Tibial nerve (tissue), 4 donors: ENCODE measurements around the gene EVA1C. TPM values are rescaled to one million over a fixed set of nuclear protein-coding genes. Genes with fewer than 3 reads are reported as not detected.

Source experiments
- DNase-seq, 2 donors: peaks; one replicate each; pipeline ENCODE4 v3.0.0-alpha.2; 2019; ENCODE audit warnings: low spot score in 2 of 2
- H3K27ac ChIP-seq, 4 donors: fragments of 200-600 bp; sonication (generic) in 3 of 4; one replicate each; pipeline ENCODE4 v1.5.1; 2017 to 2019; ENCODE audit warnings: mild to moderate bottlenecking in 1 of 4
- H3K27me3 ChIP-seq, 2 donors: fragments of 200-600 bp; sonication (generic) in 1 of 2; one replicate each; pipeline versions ENCODE4 v1.5.1 to v1.6.0; 2017 to 2019
- H3K36me3 ChIP-seq, 3 donors: fragments of 200-600 bp; sonication (generic); one replicate each; pipeline ENCODE4 v1.5.1; 2018 to 2019
- H3K4me1 ChIP-seq, 4 donors: fragments of 200-600 bp; sonication (generic) in 3 of 4; one replicate each; pipeline ENCODE4 v1.5.1; 2017 to 2019
- H3K4me3 ChIP-seq, 4 donors: fragments of 200-600 bp; sonication (generic) in 3 of 4; one replicate each; pipeline ENCODE4 v1.5.1; 2017 to 2019; ENCODE audit warnings: mild to moderate bottlenecking in 1 of 4, moderate library complexity in 1 of 4
- H3K9me3 ChIP-seq, 4 donors: fragments of 200-600 bp; sonication (generic) in 3 of 4; one replicate each; pipeline ENCODE4 v1.5.1; 2017 to 2019
- CTCF ChIP-seq, 5 experiments: fragments of 200-600 bp in 3 of 5; fragments of 450-650 bp in 2 of 5; sonication (generic) in 3 of 5; IDR thresholded peaks; one replicate each; pipeline ENCODE4 v1.5.1; 2016 to 2019; ENCODE audit warnings: antibody characterized with exemption in 5 of 5, mild to moderate bottlenecking in 3 of 5, moderate library complexity in 2 of 5
- EP300 ChIP-seq, 2 donors: sonication (generic); formaldehyde crosslinking; IDR thresholded peaks; one replicate each; pipeline ENCODE4 v1.6.1; 2017; ENCODE audit warnings: antibody characterized with exemption in 2 of 2, mild to moderate bottlenecking in 1 of 2
- POLR2A ChIP-seq, 2 donors: fragments of 450-650 bp; IDR thresholded peaks; one replicate each; pipeline ENCODE4 v1.6.1; 2017; ENCODE audit warnings: antibody characterized with exemption in 2 of 2, mild to moderate bottlenecking in 2 of 2, moderate library complexity in 2 of 2
- WGBS, 2 donors: methylation state at CpG; one replicate each; pipeline ENCODE4 v1.1.5; 2018; 5-methylcytosine and 5-hydroxymethylcytosine counted together
- total RNA-seq, 4 donors: library from RNA; depleted of rRNA; stranded (reverse); fragments of >200 nt; gene quantifications; one replicate each; pipeline ENCODE4 v1.1.0, GENCODE V29; 2016

Gene EVA1C
- total RNA-seq, 4 donors from 2014 or later: 72.6 to 85.9 (median 75.6) TPM

GRCh38 chr21:32519945-32520874, 107.7 kb downstream of the EVA1C start:
- DNase-seq: no peak

GRCh38 chr21:32520875-32521735, 108.6 kb downstream of the EVA1C start:
- no peak for TF ChIP-seq CTCF (IDR thresholded peaks at IDR 0.05)
- TF ChIP-seq EP300 (IDR thresholded peaks at IDR 0.05): peak; percentile 46 to 75
- Histone ChIP-seq H3K4me3 (peak overlapping the region in 1 of 4 donors; percentile 12), H3K27me3 (no peaks in the 10 kb centered on the region), H3K9me3 (peaks cover 0 to 7% (median 0%) of the 10 kb centered on the region in 4 donors), H3K27ac (peak overlapping the region in 3 of 4 donors; percentile 23 to 84 (median 61)), H3K36me3 (no peaks in the 10 kb centered on the region), H3K4me1 (peaks cover 0 to 51% (median 3%) of the 10 kb centered on the region in 4 donors)
- peak; percentile 87 to 88 for DNase-seq
- WGBS, 2 donors: 37 to 43% methylated on average over 14 of the region's 14 CpGs

More at GRCh38 chr21:32519945-32520874, 107.7 kb downstream of the EVA1C start:
- H3K4me3 ChIP-seq: no peak overlapping the region
- peaks cover 0 to 5% (median 0%) of the 10 kb centered on the region in 3 donors for H3K36me3 ChIP-seq
- TF ChIP-seq CTCF (IDR thresholded peaks at IDR 0.05) (no peak), POLR2A (IDR thresholded peaks at IDR 0.05) (no peak), EP300 (IDR thresholded peaks at IDR 0.05) (no peak)
- H3K27me3 ChIP-seq: no peaks in the 10 kb centered on the region
- 78 to 84% methylated on average over 8 to 12 of the region's 12 CpGs for WGBS, 2 donors
- peak overlapping the region in 3 of 4 donors; percentile 23 to 84 (median 61) for H3K27ac ChIP-seq
- H3K4me1 ChIP-seq: peaks cover 0 to 59% (median 3%) of the 10 kb centered on the region in 4 donors
- peaks cover 0 to 7% (median 0%) of the 10 kb centered on the region in 4 donors for H3K9me3 ChIP-seq

- Histone ChIP-seq H3K27ac (peak overlapping the region in 1 of 4 donors; percentile 84), H3K27me3 (no peaks in the 10 kb centered on the region), H3K36me3 (no peaks in the 10 kb centered on the region), H3K4me3 (peak overlapping the region in 1 of 4 donors; percentile 12), H3K4me1 (peaks cover 0 to 47% (median 3%) of the 10 kb centered on the region in 4 donors), H3K9me3 (peaks cover 0 to 7% (median 0%) of the 10 kb centered on the region in 4 donors)
- TF ChIP-seq EP300 (IDR thresholded peaks at IDR 0.05) (no peak), POLR2A (IDR thresholded peaks at IDR 0.05) (no peak), CTCF (IDR thresholded peaks at IDR 0.05) (no peak)
- 74 to 84% methylated on average over 8 of the region's 8 CpGs for WGBS, 2 donors
- DNase-seq: no peak
Measured at GRCh38 chr21:32521736-32522355, 109.3 kb downstream of the EVA1C start.

- no peak for DNase-seq
- H3K9me3 ChIP-seq: peaks cover 0 to 6% (median 0%) of the 10 kb centered on the region in 4 donors
- H3K27me3 ChIP-seq: no peaks in the 10 kb centered on the region
- peak overlapping the region in 2 of 4 donors; percentile 84 to 86 for H3K27ac ChIP-seq
- TF ChIP-seq CTCF (IDR thresholded peaks at IDR 0.05): no peak
- TF ChIP-seq POLR2A (IDR thresholded peaks at IDR 0.05): no peak
- 82 to 91% methylated on average over 10 of the region's 10 CpGs for WGBS, 2 donors
- peaks cover 0 to 47% (median 3%) of the 10 kb centered on the region in 4 donors for H3K4me1 ChIP-seq
- no peak overlapping the region for H3K4me3 ChIP-seq
- H3K36me3 ChIP-seq: no peaks in the 10 kb centered on the region
Measured at GRCh38 chr21:32523463-32523862, 111.0 kb downstream of the EVA1C start.
